Parathyroid adenoma (tissue), 2 donors: Measurements from ENCODE around the gene POLD2.

Experiments used
- H2AFZ ChIP-seq: fragments of 300-600 bp; sonication (generic); one replicate; pipeline ENCODE4 v1.7.0; 2017; ENCODE audit warnings: antibody characterized with exemption, mild to moderate bottlenecking
- H3K27ac ChIP-seq: fragments of 300-600 bp; sonication (generic); one replicate; pipeline ENCODE4 v1.7.0; 2017
- H3K27me3 ChIP-seq: fragments of 300-600 bp; sonication (generic); one replicate; pipeline ENCODE4 v1.7.0; 2017; ENCODE audit warnings: low read length; ENCODE audit not compliant: control insufficient read depth, insufficient read depth
- H3K36me3 ChIP-seq: fragments of 300-600 bp; sonication (generic); one replicate; pipeline ENCODE4 v1.7.0; 2017; ENCODE audit warnings: low read length; ENCODE audit not compliant: control insufficient read depth, insufficient read depth
- H3K4me1 ChIP-seq: fragments of 300-600 bp; sonication (generic); one replicate; pipeline ENCODE4 v1.7.0; 2017; ENCODE audit warnings: control low read depth
- H3K4me2 ChIP-seq: fragments of 300-600 bp; sonication (generic); one replicate; pipeline ENCODE4 v1.7.0; 2017; ENCODE audit warnings: low read length
- H3K4me3 ChIP-seq: fragments of 300-600 bp; sonication (generic); one replicate; pipeline ENCODE4 v1.7.0; 2017; ENCODE audit warnings: low read depth, low read length
- H3K79me2 ChIP-seq: fragments of 300-600 bp; sonication (generic); one replicate; pipeline ENCODE4 v1.7.0; 2017; ENCODE audit warnings: control low read depth
- H3K9ac ChIP-seq: fragments of 300-600 bp; sonication (generic); one replicate; pipeline ENCODE4 v1.7.0; 2017; ENCODE audit warnings: mild to moderate bottlenecking
- H3K9me3 ChIP-seq: fragments of 300-600 bp; sonication (generic); one replicate; pipeline ENCODE4 v1.7.0; 2017; ENCODE audit warnings: low read length; ENCODE audit not compliant: control insufficient read depth
- CTCF ChIP-seq: fragments of 300-600 bp; sonication (generic); IDR thresholded peaks from one replicate; pipeline ENCODE4 v1.7.0; 2017; ENCODE audit warnings: antibody characterized with exemption, mild to moderate bottlenecking
- donor health status: primary hyperparathyroidism.

Gene POLD2

GRCh38 chr7:44145969-44146911, 22.9 kb upstream of the POLD2 start:
- H3K27ac ChIP-seq, result no peak overlapping the region
- H3K9ac ChIP-seq, result no peak overlapping the region
- H3K79me2 ChIP-seq, result no peaks in the 10 kb centered on the region
- no peak overlapping the region for H3K4me3 ChIP-seq
- TF ChIP-seq CTCF, result no peak
- H3K9me3 ChIP-seq, result no peaks in the 10 kb centered on the region
- peak overlapping the region; percentile 56 for H2AFZ ChIP-seq
- H3K27me3 ChIP-seq, result no peaks in the 10 kb centered on the region
- H3K36me3 ChIP-seq, result no peaks in the 10 kb centered on the region
- peaks cover 14% of the 10 kb centered on the region for H3K4me1 ChIP-seq
- no peak overlapping the region for H3K4me2 ChIP-seq

- Histone ChIP-seq H3K4me3 (no peak overlapping the region), H3K79me2 (no peaks in the 10 kb centered on the region), H3K4me2 (no peak overlapping the region), H3K36me3 (no peaks in the 10 kb centered on the region), H3K9me3 (no peaks in the 10 kb centered on the region), H3K27me3 (no peaks in the 10 kb centered on the region), H3K9ac (no peak overlapping the region), H2AFZ (peak overlapping the region; percentile 56), H3K27ac (no peak overlapping the region), H3K4me1 (peaks cover 8% of the 10 kb centered on the region)
- TF ChIP-seq CTCF, result no peak
These were observed 22.2 kb upstream of the POLD2 start for GRCh38 chr7:44145479-44145968.

DNA sequence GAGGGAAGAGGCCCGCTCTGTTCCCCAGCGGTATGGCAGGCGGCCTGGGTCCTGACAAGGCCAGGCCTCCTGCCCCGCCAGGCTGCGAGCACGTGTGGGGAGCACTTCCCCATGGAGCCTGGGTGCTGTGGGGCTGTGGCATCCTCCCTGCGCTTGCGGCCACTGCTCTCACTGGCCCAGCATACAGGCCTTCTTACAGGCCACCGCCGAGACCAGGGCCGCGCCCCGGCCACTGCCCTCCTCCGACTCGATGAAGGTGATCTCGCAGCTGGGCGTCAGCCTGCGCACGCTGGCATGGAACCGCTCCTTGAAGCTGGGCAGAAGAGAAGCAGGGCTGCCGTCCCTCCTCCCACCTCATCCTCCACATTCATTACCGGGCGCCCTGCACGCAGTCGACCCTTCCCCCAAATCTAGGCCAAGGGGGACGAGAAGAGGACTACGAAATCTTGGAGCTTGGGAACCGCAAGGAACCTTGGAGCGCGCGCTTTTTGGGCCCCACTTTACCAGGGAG, 21.7 kb upstream of the POLD2 start:
- Histone ChIP-seq H3K9ac (no peak overlapping the region), H3K4me2 (no peak overlapping the region), H3K9me3 (no peaks in the 10 kb centered on the region), H3K27me3 (no peaks in the 10 kb centered on the region), H3K36me3 (no peaks in the 10 kb centered on the region), H3K79me2 (no peaks in the 10 kb centered on the region), H3K4me1 (peaks cover 3% of the 10 kb centered on the region), H3K4me3 (no peak overlapping the region), H3K27ac (no peak overlapping the region), H2AFZ (no peak overlapping the region)
- no peak for TF ChIP-seq CTCF

DNA sequence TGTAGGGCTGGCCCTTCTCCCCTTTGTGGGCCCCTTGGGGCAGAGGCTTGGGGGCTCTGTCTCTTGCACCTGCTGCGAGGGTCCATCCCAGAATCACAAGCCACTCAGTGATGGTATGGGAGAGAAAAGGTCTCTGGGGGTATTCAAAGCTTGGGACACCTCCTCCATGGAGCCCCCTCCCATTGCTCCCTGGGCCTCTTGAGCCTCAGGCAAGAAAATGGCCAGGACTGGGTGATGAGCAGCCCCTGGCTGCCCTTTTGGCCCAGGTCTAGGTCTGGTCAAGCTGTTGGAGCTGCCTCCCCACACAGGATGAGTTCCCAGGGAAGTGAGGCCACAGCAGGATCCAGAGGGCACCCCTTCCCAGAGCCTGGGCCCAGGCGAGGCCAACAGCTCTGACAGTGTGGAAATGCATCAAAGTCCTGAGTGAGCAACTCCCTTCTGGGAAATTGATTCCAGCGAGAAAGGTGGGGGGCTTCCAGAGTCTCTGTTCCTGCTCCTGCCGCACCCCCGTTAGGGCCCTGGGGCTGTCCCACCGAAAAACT, 21.1 kb upstream of the POLD2 start:
- Histone ChIP-seq H3K4me3 (no peak overlapping the region), H2AFZ (no peak overlapping the region), H3K36me3 (no peaks in the 10 kb centered on the region), H3K27me3 (no peaks in the 10 kb centered on the region), H3K9ac (no peak overlapping the region), H3K79me2 (no peaks in the 10 kb centered on the region), H3K27ac (no peak overlapping the region), H3K4me1 (no peaks in the 10 kb centered on the region), H3K9me3 (no peaks in the 10 kb centered on the region), H3K4me2 (no peak overlapping the region)
- TF ChIP-seq CTCF, result no peak
